CD4-positive, CD25-positive, alpha-beta regulatory T cell (primary cell): ENCODE data around the gene BZW2. TPM values are rescaled to one million over a fixed set of nuclear protein-coding genes. Genes with fewer than 3 reads are reported as not detected.
A peak's percentile ranks its signal among the peaks of the same experiment; 100 is the strongest.

Experiments
- ATAC-seq, 2 donors: fragments of 150-1000 bp; cut with Tn5 transposase; one replicate each; pipeline ENCODE4 v1.10.0; 2021; ENCODE audit warnings: low read depth in 2 of 2, moderate number of reproducible peaks in 2 of 2, moderate library complexity in 1 of 2
- DNase-seq, 3 donors: peaks; one replicate each; pipeline versions ENCODE4 v3.0.0 to v3.0.0-alpha.2; 2012 to 2022; ENCODE audit warnings: mixed read lengths in 1 of 3
- H3K27ac ChIP-seq: one replicate; pipeline ENCODE4 v1.7.0; 2013; ENCODE audit warnings: mild to moderate bottlenecking, low read length; ENCODE audit not compliant: insufficient read depth, poor library complexity, severe bottlenecking
- H3K27me3 ChIP-seq: one replicate; pipeline ENCODE4 v1.7.0; 2013; ENCODE audit warnings: low read length; ENCODE audit not compliant: control insufficient read depth, insufficient read depth
- H3K36me3 ChIP-seq: one replicate; pipeline ENCODE4 v1.7.0; 2013; ENCODE audit warnings: mild to moderate bottlenecking, low read length, moderate library complexity; ENCODE audit not compliant: control insufficient read depth, insufficient read depth
- H3K4me1 ChIP-seq: 2 replicates; pipeline ENCODE4 v1.7.0; 2013; ENCODE audit warnings: mild to moderate bottlenecking, low read length; ENCODE audit not compliant: insufficient read depth, control insufficient read depth, poor library complexity, severe bottlenecking
- H3K4me3 ChIP-seq: one replicate; pipeline ENCODE4 v1.7.0; 2013; ENCODE audit warnings: low read depth, mild to moderate bottlenecking, low read length, moderate library complexity
- H3K9me3 ChIP-seq, 2 experiments: 1 replicate in 1 of 2; 2 replicates in 1 of 2; pipeline ENCODE4 v1.7.0; 2013; ENCODE audit warnings: low read length in 2 of 2, mild to moderate bottlenecking in 1 of 2, moderate library complexity in 1 of 2; ENCODE audit not compliant: control insufficient read depth in 2 of 2
- H3K27ac Mint-ChIP-seq, 3 donors: one replicate each; pipeline ENCODE4 v1.8.0; 2020 to 2022; ENCODE audit warnings: mild to moderate bottlenecking in 3 of 3, mixed read lengths in 3 of 3, moderate library complexity in 2 of 3
- H3K27me3 Mint-ChIP-seq: one replicate; pipeline ENCODE4 v1.8.0; 2022; ENCODE audit warnings: mild to moderate bottlenecking, mixed read lengths
- H3K36me3 Mint-ChIP-seq: one replicate; pipeline ENCODE4 v1.8.0; 2020; ENCODE audit warnings: mixed read lengths
- H3K4me1 Mint-ChIP-seq, 4 donors: one replicate each; pipeline ENCODE4 v1.8.0; 2020 to 2022; ENCODE audit warnings: mixed read lengths in 4 of 4, mild to moderate bottlenecking in 1 of 4
- H3K4me3 Mint-ChIP-seq, 4 donors: one replicate each; pipeline ENCODE4 v1.8.0; 2020 to 2022; ENCODE audit warnings: mild to moderate bottlenecking in 4 of 4, mixed read lengths in 4 of 4, moderate library complexity in 3 of 4
- H3K9me3 Mint-ChIP-seq, 7 donors: one replicate each; pipeline ENCODE4 v1.8.0; 2020 to 2022; ENCODE audit warnings: mixed read lengths in 7 of 7, mild to moderate bottlenecking in 3 of 7, moderate library complexity in 2 of 7
- polyA plus RNA-seq, 4 donors: library from polyadenylated mRNA; unstranded; fragments of 300-500 nt; fragmentation: Illumina TruSeq; gene quantifications; one replicate each; pipeline ENCODE4 v1.2.3, GENCODE V29; 2021
- total RNA-seq: library from RNA; stranded (reverse); gene quantifications from one replicate; pipeline ENCODE4 v1.2.3, GENCODE V29; 2022

BZW2 gene
- total and polyA plus RNA-seq, 5 donors from 2014 or later: 24.2 to 54.4 (median 46.2) TPM

GRCh38 chr7:16694806-16695205 lies 48.8 kb downstream of the BZW2 start:
- Mint-ChIP-seq H3K36me3 (peaks cover 65% of the 10 kb centered on the region), H3K4me1 (no peaks in the 10 kb centered on the region), H3K9me3 (no peaks in the 10 kb centered on the region), H3K27ac (no peak overlapping the region), H3K27me3 (no peaks in the 10 kb centered on the region), H3K4me3 (no peak overlapping the region)
- no peak for ATAC-seq
- DNase-seq: no peak
- no peaks in the 10 kb centered on the region for H3K4me1 ChIP-seq
- no peaks in the 10 kb centered on the region for H3K27me3 ChIP-seq
- H3K9me3 ChIP-seq: no peaks in the 10 kb centered on the region
- peaks cover 63% of the 10 kb centered on the region for H3K36me3 ChIP-seq
- no peak overlapping the region for H3K4me3 ChIP-seq
- H3K27ac ChIP-seq: no peak overlapping the region

GRCh38 chr7:16695621-16696237 lies 49.7 kb downstream of the BZW2 start:
- no peaks in the 10 kb centered on the region for H3K9me3 ChIP-seq
- Mint-ChIP-seq H3K27ac (no peak overlapping the region), H3K36me3 (peaks cover 72% of the 10 kb centered on the region), H3K9me3 (no peaks in the 10 kb centered on the region), H3K4me1 (no peaks in the 10 kb centered on the region), H3K27me3 (no peaks in the 10 kb centered on the region), H3K4me3 (no peak overlapping the region)
- peak in 1 of 3 donors; percentile 42 for DNase-seq
- no peaks in the 10 kb centered on the region for H3K4me1 ChIP-seq
- no peak for ATAC-seq
- H3K4me3 ChIP-seq: no peak overlapping the region
- H3K27me3 ChIP-seq: no peaks in the 10 kb centered on the region
- no peak overlapping the region for H3K27ac ChIP-seq
- H3K36me3 ChIP-seq: peaks cover 63% of the 10 kb centered on the region

GRCh38 chr7:16697507-16698199 lies 51.7 kb downstream of the BZW2 start:
- no peak overlapping the region for H3K4me3 Mint-ChIP-seq
- Histone ChIP-seq H3K27me3 (no peaks in the 10 kb centered on the region), H3K4me3 (no peak overlapping the region), H3K36me3 (peaks cover 69% of the 10 kb centered on the region), H3K27ac (no peak overlapping the region), H3K9me3 (no peaks in the 10 kb centered on the region), H3K4me1 (no peaks in the 10 kb centered on the region)
- no peaks in the 10 kb centered on the region for H3K27me3 Mint-ChIP-seq
- no peak for ATAC-seq
- no peak for DNase-seq
- H3K9me3 Mint-ChIP-seq: no peaks in the 10 kb centered on the region
- peaks cover 0 to 5% (median 0%) of the 10 kb centered on the region in 4 donors for H3K4me1 Mint-ChIP-seq
- no peak overlapping the region for H3K27ac Mint-ChIP-seq
- H3K36me3 Mint-ChIP-seq: peaks cover 69% of the 10 kb centered on the region

- no peak overlapping the region for H3K27ac Mint-ChIP-seq
- peaks cover 63% of the 10 kb centered on the region for H3K36me3 ChIP-seq
- ATAC-seq: no peak
Measured at GRCh38 chr7:16698200-16698905, 52.4 kb downstream of the BZW2 start.

GRCh38 chr7:16702441-16702840 lies 56.5 kb downstream of the BZW2 start:
- H3K36me3 Mint-ChIP-seq: peaks cover 66% of the 10 kb centered on the region
- DNase-seq (no peak), ATAC-seq (no peak)
- H3K36me3 ChIP-seq: peaks cover 47% of the 10 kb centered on the region
- H3K9me3 ChIP-seq: no peaks in the 10 kb centered on the region
- H3K4me3 ChIP-seq: no peak overlapping the region
- peaks cover 0 to 5% (median 0%) of the 10 kb centered on the region in 4 donors for H3K4me1 Mint-ChIP-seq
- no peaks in the 10 kb centered on the region for H3K4me1 ChIP-seq
- no peak overlapping the region for H3K4me3 Mint-ChIP-seq
- H3K27ac Mint-ChIP-seq: no peak overlapping the region
- H3K27me3 ChIP-seq: no peaks in the 10 kb centered on the region
- H3K27ac ChIP-seq: no peak overlapping the region
- no peaks in the 10 kb centered on the region for H3K27me3 Mint-ChIP-seq
- H3K9me3 Mint-ChIP-seq: peaks cover 0 to 1% (median 0%) of the 10 kb centered on the region in 7 donors

More at GRCh38 chr7:16698200-16698905, 52.4 kb downstream of the BZW2 start:
- H3K27ac ChIP-seq: no peak overlapping the region
- Mint-ChIP-seq H3K4me3 (no peak overlapping the region), H3K9me3 (no peaks in the 10 kb centered on the region), H3K27me3 (no peaks in the 10 kb centered on the region), H3K36me3 (peaks cover 67% of the 10 kb centered on the region), H3K4me1 (peaks cover 0 to 5% (median 0%) of the 10 kb centered on the region in 4 donors)
- no peaks in the 10 kb centered on the region for H3K27me3 ChIP-seq
- no peaks in the 10 kb centered on the region for H3K4me1 ChIP-seq
- DNase-seq: no peak
- H3K4me3 ChIP-seq: no peak overlapping the region
- H3K9me3 ChIP-seq: no peaks in the 10 kb centered on the region

GRCh38 chr7:16708511-16708910 lies 62.5 kb downstream of the BZW2 start:
- peaks cover 6 to 16% (median 9%) of the 10 kb centered on the region in 4 donors for H3K4me1 Mint-ChIP-seq
- no peak for ATAC-seq
- no peak overlapping the region for H3K27ac ChIP-seq
- no peak overlapping the region for H3K4me3 Mint-ChIP-seq
- no peaks in the 10 kb centered on the region for H3K9me3 ChIP-seq
- peaks cover 2% of the 10 kb centered on the region for H3K4me1 ChIP-seq
- no peaks in the 10 kb centered on the region for H3K27me3 Mint-ChIP-seq
- peaks cover 0 to 1% (median 0%) of the 10 kb centered on the region in 7 donors for H3K9me3 Mint-ChIP-seq
- peak overlapping the region in 1 of 3 donors; percentile 57 for H3K27ac Mint-ChIP-seq
- H3K36me3 Mint-ChIP-seq: peaks cover 43% of the 10 kb centered on the region
- H3K27me3 ChIP-seq: no peaks in the 10 kb centered on the region
- H3K36me3 ChIP-seq: peaks cover 17% of the 10 kb centered on the region
- no peak overlapping the region for H3K4me3 ChIP-seq
- no peak for DNase-seq

- H3K4me1 ChIP-seq: peaks cover 2% of the 10 kb centered on the region
- no peaks in the 10 kb centered on the region for H3K27me3 ChIP-seq
- Mint-ChIP-seq H3K9me3 (no peaks in the 10 kb centered on the region), H3K27ac (no peak overlapping the region), H3K4me3 (no peak overlapping the region), H3K4me1 (peaks cover 6 to 16% (median 9%) of the 10 kb centered on the region in 4 donors), H3K27me3 (no peaks in the 10 kb centered on the region), H3K36me3 (peaks cover 38% of the 10 kb centered on the region)
- DNase-seq (no peak), ATAC-seq (no peak)
- no peaks in the 10 kb centered on the region for H3K9me3 ChIP-seq
- peaks cover 14% of the 10 kb centered on the region for H3K36me3 ChIP-seq
- no peak overlapping the region for H3K27ac ChIP-seq
- no peak overlapping the region for H3K4me3 ChIP-seq
Measured at GRCh38 chr7:16708980-16709379, 63.0 kb downstream of the BZW2 start.
